H1 (cell line): ENCODE data around the gene SLC66A2. TPM values are rescaled to one million over a fixed set of nuclear protein-coding genes. Genes with fewer than 3 reads are reported as not detected.

Source experiments
- CTCF ChIA-PET: fragments of 300-600 bp; sonication (Branson Sonifier 250); formaldehyde crosslinking; loops from one replicate; lab custom pipeline; 2021; ENCODE audit not compliant: partially characterized antibody; lab: Charles Lee
- POLR2A ChIA-PET: fragments of 300-600 bp; sonication (Branson Sonifier 250); formaldehyde crosslinking; loops from one replicate; lab custom pipeline; 2021; ENCODE audit warnings: inconsistent platforms; ENCODE audit not compliant: partially characterized antibody; lab: Charles Lee
- DNase-seq, 2 experiments: peaks; one replicate each; pipeline versions ENCODE4 v3.0.0 to v3.0.0-alpha.2; 2010 to 2022; ENCODE audit warnings: low spot score in 2 of 2, low read depth in 1 of 2, mixed read lengths in 1 of 2
- FAIRE-seq: peaks from 2 replicates; lab custom pipeline; 2011; peaks lifted over from hg19 to GRCh38; lab: Jason Lieb, UNC
- H2AFZ ChIP-seq: 2 replicates; pipeline ENCODE4 v1.8.1; 2012; ENCODE audit warnings: low read length, inconsistent platforms
- H2AK5ac ChIP-seq: 2 replicates; pipeline ENCODE4 v1.6.1; 2013; ENCODE audit warnings: low read depth, low read length
- H2BK120ac ChIP-seq: replicated peaks from 2 replicates; pipeline ENCODE3; 2013; ENCODE audit warnings: low read depth, low read length, inconsistent platforms
- H2BK12ac ChIP-seq: 2 replicates; pipeline ENCODE4 v1.6.1; 2013; ENCODE audit warnings: low read depth, low read length
- H2BK15ac ChIP-seq: 2 replicates; pipeline ENCODE4 v1.6.1; 2013; ENCODE audit warnings: low read length
- H2BK20ac ChIP-seq: 2 replicates; pipeline ENCODE4 v1.6.1; 2013; ENCODE audit warnings: low read length
- H2BK5ac ChIP-seq: 2 replicates; pipeline ENCODE4 v1.6.1; 2013; ENCODE audit warnings: low read depth, low read length
- H3K14ac ChIP-seq: 2 replicates; pipeline ENCODE4 v1.6.1; 2013; ENCODE audit warnings: inconsistent platforms; ENCODE audit not compliant: insufficient read length
- H3K18ac ChIP-seq: 2 replicates; pipeline ENCODE4 v1.6.1; 2013; ENCODE audit warnings: low read length; ENCODE audit errors: extremely low read depth
- H3K23ac ChIP-seq: 2 replicates; pipeline ENCODE4 v1.6.1; 2013; ENCODE audit warnings: inconsistent platforms; ENCODE audit not compliant: insufficient read length
- H3K23me2 ChIP-seq: 2 replicates; pipeline ENCODE4 v1.6.1; 2013; ENCODE audit warnings: low read depth, low read length
- H3K27ac ChIP-seq: 2 replicates; pipeline ENCODE4 v1.6.1; 2011; ENCODE audit warnings: low read depth, low read length, inconsistent platforms
- H3K27me3 ChIP-seq, 4 experiments: replicated peaks in 1 of 4; 1 replicate in 1 of 4; 2 replicates in 3 of 4; pipeline versions ENCODE4 v1.6.1 to v1.8.1; 2011 to 2013; ENCODE audit warnings: low read length in 3 of 4, mild to moderate bottlenecking in 3 of 4, inconsistent platforms in 2 of 4, mixed read lengths in 2 of 4, moderate library complexity in 1 of 4; ENCODE audit not compliant: control insufficient read depth in 3 of 4, insufficient read depth in 3 of 4; ENCODE audit errors: extremely low read depth in 1 of 4
- H3K36me3 ChIP-seq, 4 experiments: 2 replicates each; pipeline versions ENCODE4 v1.6.1 to v1.8.1; 2011 to 2013; ENCODE audit warnings: mild to moderate bottlenecking in 4 of 4, low read length in 3 of 4, moderate library complexity in 2 of 4, control low read depth in 1 of 4, inconsistent platforms in 1 of 4; ENCODE audit not compliant: insufficient read depth in 4 of 4, control insufficient read depth in 2 of 4
- H3K4ac ChIP-seq: replicated peaks from 2 replicates; pipeline ENCODE3; 2013; ENCODE audit warnings: low read length, low read depth, mixed read lengths, inconsistent platforms; ENCODE audit not compliant: insufficient read length
- H3K4me1 ChIP-seq, 4 experiments: replicated peaks in 1 of 4; 1 replicate in 1 of 4; 2 replicates in 3 of 4; pipeline versions ENCODE4 v1.6.1 to v1.8.1; 2011 to 2013; ENCODE audit warnings: low read length in 3 of 4, inconsistent platforms in 2 of 4, mixed read lengths in 1 of 4; ENCODE audit not compliant: insufficient read depth in 4 of 4, control insufficient read depth in 3 of 4
- H3K4me2 ChIP-seq, 2 experiments: 2 replicates each; pipeline versions ENCODE4 v1.6.1 to v1.8.1; 2011 to 2013; ENCODE audit warnings: low read depth in 2 of 2, low read length in 2 of 2, control low read depth in 1 of 2, inconsistent platforms in 1 of 2, mild to moderate bottlenecking in 1 of 2; ENCODE audit not compliant: insufficient read depth in 1 of 2
- H3K4me3 ChIP-seq, 4 experiments: fragments of 200-600, 300-600 bp in 1 of 4; sonication (generic), shearing (Covaris generic), sonication (Bioruptor Twin) in 1 of 4; 2 replicates each; pipeline versions ENCODE4 v1.5.1 to v1.8.1; 2011 to 2016; ENCODE audit warnings: low read length in 4 of 4, low read depth in 3 of 4, control low read depth in 2 of 4, inconsistent platforms in 2 of 4, mild to moderate bottlenecking in 2 of 4, mixed read lengths in 1 of 4, moderate library complexity in 1 of 4; ENCODE audit not compliant: insufficient read depth in 2 of 4; ENCODE audit errors: extremely low read depth in 1 of 4
- H3K56ac ChIP-seq: replicated peaks from 2 replicates; pipeline ENCODE3; 2013; ENCODE audit warnings: low read depth, mild to moderate bottlenecking, mixed read lengths, low read length, inconsistent platforms; ENCODE audit not compliant: insufficient read length
- H3K79me1 ChIP-seq: 2 replicates; pipeline ENCODE4 v1.6.1; 2013; ENCODE audit warnings: low read depth, low read length, control low read depth
- H3K79me2 ChIP-seq, 2 experiments: 2 replicates each; pipeline versions ENCODE4 v1.6.1 to v1.8.1; 2012 to 2013; ENCODE audit warnings: low read length in 2 of 2, mild to moderate bottlenecking in 2 of 2, inconsistent platforms in 1 of 2; ENCODE audit not compliant: insufficient read depth in 2 of 2, control insufficient read depth in 1 of 2
- H3K9ac ChIP-seq, 4 experiments: replicated peaks in 1 of 4; 1 replicate in 1 of 4; 2 replicates in 3 of 4; pipeline versions ENCODE4 v1.6.1 to v1.8.1; 2011 to 2013; ENCODE audit warnings: low read depth in 3 of 4, low read length in 3 of 4, control low read depth in 2 of 4, mild to moderate bottlenecking in 2 of 4, moderate library complexity in 2 of 4, inconsistent platforms in 1 of 4; ENCODE audit errors: extremely low read depth in 1 of 4
- H3K9me3 ChIP-seq, 2 experiments: 2 replicates each; pipeline versions ENCODE4 v1.6.1 to v1.8.1; 2012 to 2013; ENCODE audit warnings: mild to moderate bottlenecking in 2 of 2, moderate library complexity in 2 of 2, control low read depth in 1 of 2, inconsistent platforms in 1 of 2, low read depth in 1 of 2, low read length in 1 of 2, mixed read lengths in 1 of 2; ENCODE audit not compliant: insufficient read depth in 2 of 2
- H4K20me1 ChIP-seq, 2 experiments: replicated peaks in 1 of 2; 2 replicates each; pipeline versions ENCODE3 to v1.8.1; 2011 to 2013; ENCODE audit warnings: inconsistent platforms in 2 of 2, low read length in 2 of 2, mild to moderate bottlenecking in 1 of 2; ENCODE audit not compliant: insufficient read depth in 2 of 2, control insufficient read depth in 1 of 2
- H4K5ac ChIP-seq: 2 replicates; pipeline ENCODE4 v1.6.1; 2013; ENCODE audit warnings: low read length, low read depth, mixed read lengths, inconsistent platforms; ENCODE audit not compliant: insufficient read length
- H4K8ac ChIP-seq: 2 replicates; pipeline ENCODE4 v1.8.0; 2013; ENCODE audit warnings: mild to moderate bottlenecking, moderate library complexity, low read length, inconsistent platforms; ENCODE audit not compliant: insufficient read depth; ENCODE audit errors: extremely low read depth
- H4K91ac ChIP-seq: replicated peaks from 2 replicates; pipeline ENCODE3; 2013; ENCODE audit warnings: low read length, mixed read lengths, inconsistent platforms; ENCODE audit not compliant: insufficient read length
- BCL11A ChIP-seq, 2 experiments: IDR thresholded peaks; one replicate each; pipeline ENCODE4 v1.6.1; 2011; ENCODE audit warnings: low read depth in 2 of 2, low read length in 2 of 2, mild to moderate bottlenecking in 2 of 2
- CBX8 ChIP-seq: fragments of 300-800, 300-1000 bp; sonication (generic); IDR thresholded peaks from 2 replicates; pipeline ENCODE4 v1.7.1; 2016; ENCODE audit warnings: low read depth, low read length, borderline replicate concordance
- CHD1 ChIP-seq: IDR thresholded peaks from 2 replicates; pipeline ENCODE4 v1.6.1; 2012; ENCODE audit warnings: low read depth, low read length, improper control_type of control experiment
- E2F6 ChIP-seq: IDR thresholded peaks from 2 replicates; pipeline ENCODE4 v1.6.1; 2012; ENCODE audit warnings: inconsistent platforms
- EP300 ChIP-seq, 2 experiments: IDR thresholded peaks; 1 replicate in 1 of 2; 2 replicates in 1 of 2; pipeline ENCODE4 v1.6.1; 2011 to 2012; ENCODE audit warnings: low read depth in 2 of 2, low read length in 2 of 2, mild to moderate bottlenecking in 2 of 2, borderline replicate concordance in 1 of 2, inconsistent platforms in 1 of 2, moderate library complexity in 1 of 2
- GTF2F1 ChIP-seq: IDR thresholded peaks from 2 replicates; pipeline ENCODE4 v1.6.1; 2012; ENCODE audit warnings: low read depth, low read length, improper control_type of control experiment, borderline replicate concordance
- HDAC2 ChIP-seq, 2 experiments: fragments of 300-600 bp in 1 of 2; sonication (generic) in 1 of 2; IDR thresholded peaks; 2 replicates each; pipeline ENCODE4 v1.6.1; 2011 to 2012; ENCODE audit warnings: low read depth in 2 of 2, low read length in 2 of 2, mild to moderate bottlenecking in 2 of 2, moderate library complexity in 2 of 2, borderline replicate concordance in 1 of 2, inconsistent platforms in 1 of 2
- POLR2AphosphoS5 ChIP-seq: IDR thresholded peaks from 2 replicates; pipeline ENCODE4 v1.6.1; 2011; ENCODE audit warnings: low read depth, low read length
- RFX5 ChIP-seq: IDR thresholded peaks from 2 replicates; pipeline ENCODE4 v1.6.1; 2011; ENCODE audit warnings: low read depth, low read length, improper control_type of control experiment, borderline replicate concordance
- SIRT6 ChIP-seq: IDR thresholded peaks from one replicate; pipeline ENCODE4 v1.7.1; 2012; ENCODE audit warnings: low read length, inconsistent platforms
- SP1 ChIP-seq: IDR thresholded peaks from 2 replicates; pipeline ENCODE4 v1.6.1; 2011; ENCODE audit warnings: low read depth, low read length
- SRF ChIP-seq: IDR thresholded peaks from 2 replicates; pipeline ENCODE4 v1.6.1; 2011; ENCODE audit warnings: mild to moderate bottlenecking, low read depth, low read length, moderate library complexity
- TAF7 ChIP-seq: optimal IDR thresholded peaks from 2 replicates; pipeline ENCODE3; 2011; ENCODE audit warnings: low read depth, mild to moderate bottlenecking, inconsistent platforms, low read length, moderate library complexity, borderline replicate concordance
- ZNF274 ChIP-seq: IDR thresholded peaks from 2 replicates; pipeline ENCODE4 v1.7.0; 2012; ENCODE audit warnings: low read length, borderline replicate concordance; ENCODE audit errors: extremely low read depth
- WGBS, 2 experiments: shearing (Covaris generic) in 1 of 2; methylation state at CpG; one replicate each; pipeline versions ENCODE4 v1.1.6 to v1.1.7; 2013 to 2015; ENCODE audit warnings: low lambda C conversion rate in 2 of 2, mixed read lengths in 2 of 2, inconsistent platforms in 1 of 2, low coverage in 1 of 2, missing lambda C conversion rate in 1 of 2; ENCODE audit not compliant: insufficient replicate concordance in 2 of 2, insufficient coverage in 1 of 2, insufficient read length in 1 of 2; ENCODE audit errors: extremely low coverage in 1 of 2, missing lambda C conversion rate in 1 of 2; 5-methylcytosine and 5-hydroxymethylcytosine counted together
- polyA plus RNA-seq, 7 experiments: library from polyadenylated mRNA; depleted of rRNA in 3 of 7; stranded (reverse) in 5 of 7; unstranded in 2 of 7; fragments of >200 nt in 5 of 7; fragments of 200-250 nt in 2 of 7; gene quantifications; 1 replicate in 5 of 7; 2 replicates in 1 of 7; 4 replicates in 1 of 7; pipeline versions ENCODE4 v1.2.1 to v1.2.3, GENCODE V29; 2011 to 2013; ENCODE audit warnings: missing spikeins in 2 of 7, mixed read lengths in 2 of 7
- total RNA-seq: library from RNA; stranded (reverse); fragmentation: NEBNext Ultra II Directional; extraction: Animal tissue kit (Norgen Biotek cat#: 25700); gene quantifications from 2 replicates; pipeline ENCODE4 v1.2.1, GENCODE V29; 2021

Gene SLC66A2
- total and polyA plus RNA-seq, 2 of the 8 experiments (the other 6 are each of a cell fraction or from before 2014, with no cell fraction given), result 15.0 to 18.9 TPM

GRCh38 chr18:79881695-79882094, 69.8 kb downstream of the SLC66A2 start:
- Histone ChIP-seq H3K79me1 (no peaks in the 10 kb centered on the region; the same call in 1 of the 2 replicates), H3K4me1 (no peaks in the 10 kb centered on the region; a peak in 1 of 7 replicates), H2BK20ac (no peak overlapping the region), H3K9me3 (peaks cover 0 to 5% of the 10 kb centered on the region in 2 experiments; a peak in 1 of 4 replicates), H3K27ac (no peak overlapping the region), H2BK15ac (no peak overlapping the region), H4K8ac (no peak overlapping the region), H4K91ac (no peak overlapping the region), H3K36me3 (no peaks in the 10 kb centered on the region), H3K14ac (no peak overlapping the region), H3K56ac (no peak overlapping the region), H4K5ac (no peak overlapping the region), H3K79me2 (no peaks in the 10 kb centered on the region), H2AK5ac (no peak overlapping the region), H3K4me2 (no peak overlapping the region), H3K23ac (no peak overlapping the region), H3K9ac (no peak overlapping the region), H3K18ac (no peak overlapping the region), H2AFZ (no peak overlapping the region), H3K4me3 (no peak overlapping the region), H3K4ac (no peak overlapping the region), H4K20me1 (peaks cover 0 to 2% of the 10 kb centered on the region in 2 experiments), H2BK12ac (no peak overlapping the region), H2BK5ac (no peak overlapping the region), H2BK120ac (no peak overlapping the region), H3K27me3 (no peaks in the 10 kb centered on the region), H3K23me2 (no peaks in the 10 kb centered on the region)
- POLR2A ChIA-PET, result no interaction called here
- FAIRE-seq, result no peak
- CTCF ChIA-PET, result interaction anchor here (0.7 to 1.5 kb wide), 4 partner anchors 10 to 274 kb away, joined by 3 read pairs; no protein-coding TSS in a partner anchor
- 87% methylated on average over 11 of the region's 11 CpGs; no CpG with 5 or more reads in 1 of the 2 experiments for WGBS, 2 experiments
- DNase-seq, result no peak
- TF ChIP-seq TAF7, result no peak
- TF ChIP-seq HDAC2 (IDR thresholded peaks at IDR 0.05; ENCODE audit: borderline replicate concordance in 1 of 2, low read depth in 2 of 2, low read length in 2 of 2), result no peak
- no peak for TF ChIP-seq ZNF274
- no peak for TF ChIP-seq E2F6
- no peak for TF ChIP-seq POLR2AphosphoS5
- TF ChIP-seq CHD1, result no peak
- no peak for TF ChIP-seq BCL11A (IDR thresholded peaks at IDR 0.05; ENCODE audit: low read depth in 2 of 2, low read length in 2 of 2)
- no peak for TF ChIP-seq SIRT6
- no peak for TF ChIP-seq RFX5
- no peak for TF ChIP-seq EP300 (IDR thresholded peaks at IDR 0.05; ENCODE audit: borderline replicate concordance in 1 of 2, low read depth in 2 of 2, low read length in 2 of 2)
- TF ChIP-seq SP1, result no peak
- no peak for TF ChIP-seq GTF2F1
- TF ChIP-seq CBX8, result no peak
- no peak for TF ChIP-seq SRF
